HL-60 (cell line): ENCODE results near the gene PTBP3.

Experiments used
- DNase-seq, 2 experiments: peaks; one replicate each; pipeline ENCODE4 v3.0.0-alpha.2; 2010 to 2020; ENCODE audit warnings: low read depth in 1 of 2, low spot score in 1 of 2
- H3K27ac ChIP-seq: fragments of 250-450 bp; sonication (Bioruptor Pico); replicated peaks from 2 replicates; pipeline ENCODE4 v1.5.1; 2020; ENCODE audit warnings: mild to moderate bottlenecking, moderate library complexity
- H3K27me3 ChIP-seq: fragments of 250-450 bp; sonication (Bioruptor Pico); 2 replicates; pipeline ENCODE4 v1.5.1; 2021; ENCODE audit warnings: mild to moderate bottlenecking, moderate library complexity; ENCODE audit not compliant: insufficient read depth, poor library complexity, severe bottlenecking
- H3K4me3 ChIP-seq: replicated peaks from 2 replicates; pipeline ENCODE4 v1.5.1; 2011; ENCODE audit warnings: mild to moderate bottlenecking, control low read depth, low read length; ENCODE audit not compliant: insufficient read depth
- CTCF ChIP-seq: IDR thresholded peaks from one replicate; pipeline ENCODE4 v1.5.1; 2011; ENCODE audit warnings: low read length, control low read depth, inconsistent platforms; ENCODE audit not compliant: insufficient read depth
- GABPA ChIP-seq: IDR thresholded peaks from 2 replicates; pipeline ENCODE4 v1.6.1; 2012; ENCODE audit warnings: low read depth
- POLR2AphosphoS5 ChIP-seq: IDR thresholded peaks from 2 replicates; pipeline ENCODE4 v1.6.1; 2012; ENCODE audit warnings: low read depth
- REST ChIP-seq: IDR thresholded peaks from 2 replicates; pipeline ENCODE4 v1.6.1; 2012; ENCODE audit warnings: low read depth; ENCODE audit not compliant: insufficient replicate concordance
- SPI1 ChIP-seq: IDR thresholded peaks from 2 replicates; pipeline ENCODE4 v1.6.1; 2012; ENCODE audit warnings: low read depth, mild to moderate bottlenecking, borderline replicate concordance

Gene PTBP3

GRCh38 chr9:112175796-112176315 is 157.6 kb downstream of the PTBP3 start:
- Histone ChIP-seq H3K4me3 (no peak overlapping the region; the same call in 1 of the 2 replicates), H3K27me3 (no peaks in the 10 kb centered on the region), H3K27ac (no peak overlapping the region)
- TF ChIP-seq SPI1, result no peak
- no peak for TF ChIP-seq REST
- no peak for TF ChIP-seq CTCF
- no peak for TF ChIP-seq GABPA
- TF ChIP-seq POLR2AphosphoS5, result no peak
- no peak for DNase-seq

GRCh38 chr9:112174965-112175795 is 158.2 kb downstream of the PTBP3 start, which contains the start of gene SUSD1:
Gene SUSD1 (minus strand): TSS chr9:112175297. CDS start chr9:112175235, 62 bp downstream.
- no peaks in the 10 kb centered on the region for H3K27me3 ChIP-seq
- TF ChIP-seq CTCF, result no peak
- no peak for TF ChIP-seq GABPA
- TF ChIP-seq REST, result no peak
- no peak for TF ChIP-seq SPI1
- no peak for TF ChIP-seq POLR2AphosphoS5
- H3K4me3 ChIP-seq, result peak within 1 kb of the TSS; percentile 35
- DNase-seq, result peak; percentile 25 to 37
- peak within 1 kb of the TSS; percentile 73 for H3K27ac ChIP-seq

GRCh38 chr9:112174222-112174964 is 159.0 kb downstream of the PTBP3 start:
- H3K27me3 ChIP-seq, result no peaks in the 10 kb centered on the region
- DNase-seq, result peak; percentile 64 to 74
- TF ChIP-seq GABPA (no peak), POLR2AphosphoS5 (peak; percentile 42; the same call in 1 of the 2 replicates), REST (no peak), SPI1 (no peak)
- H3K4me3 ChIP-seq, result peak overlapping the region; percentile 35
- H3K27ac ChIP-seq, result peak overlapping the region; percentile 73
